Activated CD4-positive, alpha-beta T cell treated with anti-CD3 and anti-CD28 coated beads for 24 hours (primary cell): ENCODE data around the gene ZIC1.

Experiments used
- DNase-seq, 2 donors: peaks; one replicate each; pipeline ENCODE4 v3.0.0-alpha.2; 2020; ENCODE audit warnings: low read depth in 2 of 2

Gene ZIC1

GRCh38 chr3:147395899-147396711 is 13.1 kb upstream of the ZIC1 start:
- no peak for DNase-seq

- no peak for DNase-seq
Observed at GRCh38 chr3:147396712-147397046, 12.5 kb upstream of the ZIC1 start.

GRCh38 chr3:147397155-147397874 is 11.8 kb upstream of the ZIC1 start:
- no peak for DNase-seq

- DNase-seq: no peak
Observed at GRCh38 chr3:147397875-147398812, 11.0 kb upstream of the ZIC1 start.

GRCh38 chr3:147398813-147399534 is 10.2 kb upstream of the ZIC1 start:
- DNase-seq: no peak

GRCh38 chr3:147400111-147400510 is 9.1 kb upstream of the ZIC1 start:
- no peak for DNase-seq

- DNase-seq: no peak
Observed at GRCh38 chr3:147400999-147401398, 8.2 kb upstream of the ZIC1 start.

- DNase-seq: no peak
Observed at GRCh38 chr3:147401421-147401820, 7.7 kb upstream of the ZIC1 start.

GRCh38 chr3:147402159-147402558 is 7.0 kb upstream of the ZIC1 start:
- no peak for DNase-seq

- no peak for DNase-seq
Observed at GRCh38 chr3:147403511-147403910, 5.7 kb upstream of the ZIC1 start.

GRCh38 chr3:147404000-147404799 is 5.0 kb upstream of the ZIC1 start:
- no peak for DNase-seq

GRCh38 chr3:147404800-147405230 is 4.3 kb upstream of the ZIC1 start:
- no peak for DNase-seq

- DNase-seq: no peak
Observed at GRCh38 chr3:147405231-147406027, 3.7 kb upstream of the ZIC1 start.

GRCh38 chr3:147406028-147406931 is 2.9 kb upstream of the ZIC1 start, which contains the start of gene ZIC4:
TSS of gene ZIC4 (minus strand) at chr3:147406543. CDS start at chr3:147402797, 3,746 bp downstream.
- no peak for DNase-seq

GRCh38 chr3:147407114-147407497 is 2.1 kb upstream of the ZIC1 start:
- DNase-seq: no peak

GRCh38 chr3:147407498-147408187 is 1.5 kb upstream of the ZIC1 start:
- no peak for DNase-seq

GRCh38 chr3:147408188-147409100 is 721 bp upstream of the ZIC1 start:
- DNase-seq: no peak
